Occipital lobe (tissue), 3 donors: Measurements from ENCODE around the gene CITED1. TPM values are rescaled to one million over a fixed set of nuclear protein-coding genes. Genes with fewer than 3 reads are reported as not detected.
A peak's percentile ranks its signal among the peaks of the same experiment; 100 is the strongest.

Experiments
- DNase-seq: peaks from one replicate; lab custom pipeline; 2025; lab: John Stamatoyannopoulos, UW
- small RNA-seq: library from RNA; depleted of rRNA; stranded (forward); fragments of <200 nt; gene quantifications from one replicate; pipeline ENCODE3, GENCODE V24; 2014
- total RNA-seq: library from RNA; depleted of rRNA; stranded (reverse); fragments of >200 nt; gene quantifications from one replicate; pipeline ENCODE4 v1.2.3, GENCODE V29; 2014

The CITED1 gene
- total RNA-seq, 1 donor from 2014 or later: 3.0 TPM

DNA sequence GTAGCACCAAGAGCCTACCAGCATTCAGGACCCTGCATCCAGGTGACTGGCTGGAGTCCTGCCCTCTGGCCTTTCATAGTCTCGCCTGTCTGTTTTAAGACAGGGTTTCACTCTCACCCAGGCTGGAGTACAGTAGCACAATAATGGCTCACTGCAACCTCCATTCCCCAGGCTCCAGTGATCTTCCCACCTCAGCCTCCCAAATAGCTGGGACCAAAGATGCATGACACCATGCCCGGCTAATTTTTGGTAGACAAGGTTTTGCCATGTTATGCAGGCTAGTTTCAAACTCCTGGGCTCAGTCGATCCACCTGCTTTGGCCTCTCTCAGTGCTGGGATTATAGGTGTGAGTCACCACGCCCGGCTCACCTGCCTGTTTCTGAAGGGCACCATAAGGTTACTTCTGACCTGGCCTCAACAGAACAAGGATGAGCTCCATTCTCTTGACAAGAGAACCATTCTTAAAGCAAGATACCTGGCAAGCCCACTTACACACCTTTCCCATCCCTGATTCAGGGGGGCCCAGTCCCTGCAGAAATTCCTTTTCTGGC is 35.3 kb downstream of the CITED1 start:
- no peak for DNase-seq

DNA sequence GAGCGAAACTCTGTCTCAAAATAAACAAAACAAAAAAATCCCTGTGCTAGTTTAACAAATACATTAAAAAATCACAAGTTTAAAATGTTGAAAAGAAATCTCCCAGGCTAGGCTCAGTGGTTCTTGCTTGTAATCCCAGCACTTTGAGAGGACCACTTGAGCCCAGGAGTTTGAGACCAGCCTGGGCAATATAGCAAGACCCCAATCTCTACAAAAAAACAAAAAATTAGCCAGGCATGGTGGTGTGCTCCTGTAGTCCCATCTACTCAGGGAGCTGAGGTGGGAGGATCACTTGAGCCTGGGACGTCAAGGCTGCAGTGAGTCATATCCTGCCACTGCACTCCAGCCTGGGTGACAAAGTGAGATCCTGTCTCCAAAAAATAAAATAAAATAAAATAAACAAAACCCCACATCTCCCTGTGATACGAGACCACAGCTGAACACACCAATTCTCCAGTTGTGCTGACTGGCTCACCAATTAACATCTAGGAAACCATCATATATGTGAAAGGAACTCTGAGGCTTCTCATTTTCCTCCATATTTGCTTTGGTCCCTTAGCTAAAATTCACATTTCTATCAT is 36.0 kb downstream of the CITED1 start:
- no peak for DNase-seq

DNA sequence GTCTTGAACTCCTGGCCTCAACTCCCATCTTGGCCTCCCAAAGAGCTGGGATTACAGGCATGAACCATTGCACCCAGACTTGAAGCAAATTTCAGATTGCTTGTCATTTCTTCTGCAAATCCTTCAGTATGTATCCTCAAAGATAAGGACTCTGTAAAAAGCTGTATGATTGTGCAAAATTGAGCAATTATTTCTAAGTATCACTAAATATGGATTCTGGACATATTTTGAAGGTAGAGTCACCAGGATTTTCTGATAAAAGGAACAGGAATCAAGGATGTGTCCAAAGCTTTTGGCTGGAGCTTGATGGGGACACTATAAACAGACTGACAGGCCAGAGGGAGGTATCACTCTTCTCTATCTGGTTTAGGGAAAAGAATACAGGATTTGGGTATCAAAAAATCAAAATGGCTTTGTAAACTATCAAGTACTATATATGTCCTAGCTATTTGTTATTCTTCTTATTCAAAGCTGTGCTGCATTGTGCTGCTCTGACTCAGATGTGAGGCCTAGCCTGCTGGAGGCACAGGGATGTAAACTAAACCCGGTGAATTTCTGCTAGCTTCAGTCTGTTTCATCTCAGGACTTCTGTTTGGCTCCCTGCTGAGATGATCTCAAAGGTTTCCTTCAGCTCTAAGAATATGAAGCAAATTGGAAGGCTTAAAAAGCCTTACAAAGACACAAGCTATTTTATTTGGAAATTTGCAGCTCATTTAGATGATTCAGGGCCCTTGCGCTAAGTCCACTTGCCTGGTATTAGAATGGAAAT is 36.9 kb downstream of the CITED1 start:
- no peak for DNase-seq

DNA sequence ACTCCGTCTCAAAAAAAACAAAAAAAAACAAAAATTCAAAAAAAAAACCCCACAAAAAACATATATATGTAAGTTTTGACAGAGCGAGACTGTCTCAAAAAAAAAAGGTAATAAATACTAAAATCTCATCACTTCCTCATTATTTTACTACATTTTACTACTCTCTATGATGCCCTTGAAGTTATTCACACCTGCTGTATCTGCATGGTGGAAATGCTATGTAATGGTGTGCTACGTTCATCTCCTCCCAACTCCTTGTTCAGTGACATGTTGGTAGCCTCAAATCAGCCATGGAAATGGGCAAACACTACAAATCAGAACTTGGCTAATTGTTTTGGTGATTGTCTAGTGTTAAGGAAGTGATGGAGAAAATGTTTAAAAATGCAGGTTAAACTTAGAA is 40.5 kb downstream of the CITED1 start:
- no peak for DNase-seq

DNA sequence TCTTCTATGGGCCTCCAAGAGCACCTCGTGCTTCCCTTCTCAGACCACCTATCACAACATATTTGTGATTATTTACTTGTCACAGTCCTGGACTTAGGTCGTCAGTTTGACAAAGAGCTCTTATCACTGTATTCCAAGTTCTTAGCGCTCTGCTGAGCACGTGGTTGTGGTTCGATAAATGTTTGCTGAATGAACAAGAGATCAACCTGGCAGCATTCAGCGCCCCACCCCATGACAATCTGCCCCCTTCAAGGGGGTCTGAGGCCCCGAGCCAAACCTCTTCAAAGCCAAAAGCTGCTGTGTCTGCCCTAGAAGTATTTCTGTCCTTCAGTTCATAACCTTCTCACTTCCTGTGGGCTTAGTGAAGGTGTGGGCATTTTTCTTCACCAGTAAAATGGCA is 43.6 kb downstream of the CITED1 start:
- DNase-seq: no peak

DNA sequence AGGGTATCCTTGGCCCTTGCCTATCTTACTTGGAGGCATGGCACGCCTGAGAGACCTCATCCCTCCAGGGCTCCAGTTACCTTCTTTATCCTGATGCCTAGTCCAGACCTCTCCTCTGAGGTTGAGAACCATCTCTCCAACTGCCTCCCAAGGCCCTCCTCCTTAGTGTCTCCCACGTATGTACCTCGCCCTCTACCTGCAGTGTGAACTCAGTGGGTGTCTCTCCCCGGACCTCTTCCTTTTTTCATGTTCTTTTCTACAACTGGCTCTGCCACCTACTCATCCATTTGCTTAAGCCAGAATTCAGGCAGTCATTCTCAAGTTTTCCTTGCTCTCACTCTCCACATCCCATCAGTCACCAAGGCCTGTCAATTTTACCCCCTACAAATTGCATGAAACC is 45.3 kb downstream of the CITED1 start:
- DNase-seq: no peak

DNA sequence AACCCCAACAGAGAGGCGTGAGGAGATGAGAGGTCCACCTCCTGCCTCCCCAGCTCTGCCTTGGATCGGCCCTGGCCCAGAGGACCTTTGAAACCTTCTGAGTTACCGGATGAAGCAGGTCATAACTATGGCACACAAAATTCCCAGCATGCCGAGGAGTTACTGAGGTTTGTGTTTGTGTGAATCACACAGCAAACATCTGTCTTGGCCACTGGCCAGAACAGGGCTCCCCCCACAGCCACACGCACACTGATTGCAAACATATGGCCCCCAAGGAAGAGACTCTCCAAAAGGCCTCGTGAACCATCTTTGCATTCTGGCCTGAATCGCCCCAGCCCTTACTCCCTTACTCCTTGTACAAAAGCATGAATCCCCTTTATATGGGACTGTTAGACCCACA is 47.5 kb downstream of the CITED1 start:
- DNase-seq: no peak

DNA sequence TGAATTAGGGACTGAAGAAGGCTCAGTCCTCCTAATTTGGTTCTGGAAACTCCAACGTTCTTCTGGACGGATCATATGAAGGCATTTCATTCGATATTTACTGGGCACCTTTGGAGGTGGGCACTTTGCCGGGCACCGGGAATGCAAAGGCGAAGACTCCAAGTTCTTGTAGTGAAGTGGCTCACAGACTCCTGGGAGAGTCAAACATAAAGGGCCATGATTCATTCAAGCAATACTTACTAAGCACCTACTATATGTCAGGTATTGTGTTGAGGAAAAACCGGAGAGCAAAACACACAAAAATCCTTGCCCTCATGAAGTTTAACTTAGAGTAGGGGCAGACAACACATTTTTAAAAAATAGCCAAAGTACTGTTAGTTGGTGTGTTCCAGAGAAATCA is 49.9 kb downstream of the CITED1 start:
- no peak for DNase-seq

DNA sequence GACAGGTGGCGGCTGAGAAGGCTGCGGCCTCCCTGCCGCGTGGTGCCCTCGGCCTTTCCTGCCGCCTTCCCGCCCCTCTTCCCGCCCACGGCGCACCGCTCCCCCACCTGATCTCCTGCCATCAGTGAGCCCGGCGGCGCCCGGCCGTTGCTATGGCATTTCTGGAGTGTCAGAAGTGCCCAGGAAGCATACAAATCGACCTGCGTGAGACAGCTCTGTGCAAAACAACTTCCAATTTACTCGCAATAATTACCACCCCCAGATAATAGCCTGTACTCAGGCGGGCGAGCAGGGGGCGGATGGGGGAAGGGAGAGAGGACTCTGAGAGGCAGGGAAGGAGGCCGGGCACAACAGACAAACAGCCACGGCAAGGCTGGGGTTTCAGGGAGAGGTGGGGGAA is 50.3 kb downstream of the CITED1 start:
- peak; percentile 5 for DNase-seq

DNA sequence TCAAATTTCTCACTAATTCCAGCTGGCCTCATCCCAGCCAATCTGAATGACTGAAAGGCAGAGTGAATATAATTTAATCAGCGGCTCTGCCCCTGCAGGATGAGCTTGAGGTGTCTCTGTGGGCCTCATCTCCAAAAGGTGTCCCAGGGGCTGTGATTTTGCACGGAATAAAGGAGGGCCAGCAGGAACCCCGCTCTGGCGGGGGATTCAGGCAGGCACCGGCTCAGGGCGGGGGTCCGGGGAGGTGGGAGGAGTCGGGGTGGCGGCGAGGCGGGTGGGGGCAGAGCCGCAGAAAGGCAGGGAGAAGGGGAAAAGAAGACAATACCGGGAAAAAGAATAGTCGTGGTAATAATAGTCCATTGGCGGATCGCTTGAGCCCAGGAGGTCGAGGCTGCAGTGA is 50.9 kb downstream of the CITED1 start:
- DNase-seq: no peak

DNA sequence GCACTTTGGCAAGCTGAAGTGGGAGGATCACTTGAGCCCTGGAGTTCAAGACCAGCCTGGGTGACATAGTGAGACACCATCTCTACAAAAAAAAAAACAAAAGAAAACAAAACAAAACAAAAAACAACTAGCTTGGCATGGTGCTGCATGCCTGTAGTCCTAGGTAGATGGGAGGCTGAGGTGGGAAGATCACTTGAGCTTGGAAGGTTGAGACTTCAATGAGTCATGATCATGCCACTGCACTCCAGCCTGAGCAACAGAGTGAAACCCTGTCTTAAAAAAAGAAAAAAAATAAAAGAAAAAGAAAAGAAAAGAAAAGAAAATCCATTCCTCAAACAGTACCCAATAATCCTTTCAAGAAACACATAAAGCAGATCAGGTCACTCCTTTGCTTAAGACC is 52.0 kb downstream of the CITED1 start:
- DNase-seq: no peak

Small RNAs within 50 kb of the gene (small RNA-seq; reads per million reads assigned to genes)
- not detected for gene RF00019

Other genes with a start within 250 kb of the CITED1 start
- gene RTL5, start 174.0 kb downstream of the CITED1 start, total RNA-seq: 3.4 TPM
- gene PIN4, start 124.2 kb downstream of the CITED1 start, total RNA-seq: 13.7 TPM
- 0.62 TPM for gene ERCC6L, start 66.9 kb downstream of the CITED1 start, total RNA-seq
- 1,323 TPM for gene RPS4X, start 28.7 kb downstream of the CITED1 start, total RNA-seq